Heart left ventricle (tissue), 13 donors: Measurements from ENCODE around the gene MAML3.

Experiments
- POLR2A ChIP-seq, 2 donors: fragments of 450-650 bp; IDR thresholded peaks; one replicate each; pipeline ENCODE4 v1.6.1; 2017; ENCODE audit warnings: antibody characterized with exemption in 2 of 2, mild to moderate bottlenecking in 2 of 2, moderate library complexity in 2 of 2
- TF ChIP-seq, protein P1 (sequence below), 12 donors: fragments of 200-600 bp; sonication (generic) in 4 of 12; IDR thresholded peaks; one replicate each; pipeline versions ENCODE4 v1.5.0 to v1.8.0; 2018 to 2022; ENCODE audit warnings: antibody characterized with exemption in 12 of 12, mild to moderate bottlenecking in 5 of 12
- donor health status: ischemic (EF 13 %, LVEDD 7.1; RV severe dilation, severe dysfunction).
- donor health status: DM: no; HTN: yes; CAD: no.
- donor health status: DM: no; HTN: no; CAD: no.
- donor health status: ischemic (EF 25% LVEDD 6.9; RV normal size, moderate dysfunction).
- donor health status: ischemic (EF 25% LVEDD 5.7; RV mildly dilated, moderate dysfunction).
- donor health status: ischemic (EF 35%, LVEDD 5.7; RV mildly dilated, moderate dysfunction).
- donor health status: nonischemic (EF 11% LVEDD 7.7; RV severe dilation, severe dysfunction).
- donor health status: DM: yes; HTN: yes; CAD: no.
- donor health status: PGD.
- donor health status: ischemic (EF 29% LVEDD 5.4; RV normal size, mild dysfunction).
- donor health status: nonischemic (EF 23%, LVEDD 6.1; RV moderate dilation, normal function).

DNA sequence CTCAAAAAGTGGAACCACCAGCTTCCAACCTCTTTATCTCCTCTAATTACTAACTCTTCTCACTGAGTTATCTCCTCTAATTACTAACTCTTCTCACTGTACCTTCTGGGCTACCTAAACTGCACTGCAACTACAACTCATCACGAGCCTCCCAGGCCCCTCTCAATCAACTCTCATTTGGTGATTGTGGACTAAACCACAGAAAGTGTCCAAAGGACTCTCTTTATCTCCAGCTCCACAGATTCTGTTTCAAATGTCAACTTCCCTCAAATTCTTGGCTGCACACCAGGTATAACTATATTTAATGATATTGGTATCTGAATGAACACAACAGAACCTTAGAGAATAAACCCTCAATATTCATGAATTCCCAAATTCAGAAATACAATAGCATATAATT is 182.9 kb downstream of the MAML3 start:
- TF ChIP-seq, protein P1, sequence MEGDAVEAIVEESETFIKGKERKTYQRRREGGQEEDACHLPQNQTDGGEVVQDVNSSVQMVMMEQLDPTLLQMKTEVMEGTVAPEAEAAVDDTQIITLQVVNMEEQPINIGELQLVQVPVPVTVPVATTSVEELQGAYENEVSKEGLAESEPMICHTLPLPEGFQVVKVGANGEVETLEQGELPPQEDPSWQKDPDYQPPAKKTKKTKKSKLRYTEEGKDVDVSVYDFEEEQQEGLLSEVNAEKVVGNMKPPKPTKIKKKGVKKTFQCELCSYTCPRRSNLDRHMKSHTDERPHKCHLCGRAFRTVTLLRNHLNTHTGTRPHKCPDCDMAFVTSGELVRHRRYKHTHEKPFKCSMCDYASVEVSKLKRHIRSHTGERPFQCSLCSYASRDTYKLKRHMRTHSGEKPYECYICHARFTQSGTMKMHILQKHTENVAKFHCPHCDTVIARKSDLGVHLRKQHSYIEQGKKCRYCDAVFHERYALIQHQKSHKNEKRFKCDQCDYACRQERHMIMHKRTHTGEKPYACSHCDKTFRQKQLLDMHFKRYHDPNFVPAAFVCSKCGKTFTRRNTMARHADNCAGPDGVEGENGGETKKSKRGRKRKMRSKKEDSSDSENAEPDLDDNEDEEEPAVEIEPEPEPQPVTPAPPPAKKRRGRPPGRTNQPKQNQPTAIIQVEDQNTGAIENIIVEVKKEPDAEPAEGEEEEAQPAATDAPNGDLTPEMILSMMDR (IDR thresholded peaks at IDR 0.05) = no peak
- TF ChIP-seq POLR2A (IDR thresholded peaks at IDR 0.05) = no peak
